8988T (cell line): ENCODE results near the gene RAB25.
"Not testable (repeated sequence)": the region's sequence is repeated elsewhere in the genome, so short reads cannot be mapped to it uniquely, and the experiment has no call there.

Experiments
- DNase-seq: peaks from one replicate; pipeline ENCODE4 v3.0.0; 2011

The RAB25 gene

GRCh38 chr1:156055281-156056048 is 5.5 kb upstream of the RAB25 start:
- DNase-seq, result no peak

DNA sequence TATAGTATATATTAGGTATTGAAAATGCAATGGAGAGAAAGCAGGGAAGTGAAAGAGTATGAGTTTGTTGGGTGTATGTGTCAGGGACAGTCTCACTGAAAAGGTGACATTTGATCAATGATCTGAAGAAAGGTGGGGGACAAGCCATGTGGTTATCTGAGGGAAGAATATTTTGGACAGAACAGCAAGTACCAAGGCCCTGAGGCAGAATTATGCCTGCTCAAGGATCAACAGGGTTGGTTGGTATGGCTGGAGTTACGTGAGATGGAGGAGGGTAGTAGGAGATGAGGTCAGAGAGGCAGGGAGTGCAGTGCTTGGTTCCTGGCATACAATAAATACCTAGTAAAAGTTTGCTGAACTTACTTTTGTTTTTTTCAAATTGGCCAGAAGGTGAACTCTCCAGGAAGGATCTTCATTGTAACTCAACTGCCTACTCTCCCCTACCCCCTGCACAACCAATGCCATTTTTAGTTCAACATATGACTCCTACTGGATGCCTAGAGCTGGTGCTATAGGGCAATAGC is 4.6 kb upstream of the RAB25 start:
- no peak for DNase-seq

GRCh38 chr1:156062189-156062588 is 1.2 kb downstream of the RAB25 start:
- no peak for DNase-seq

- no peak for DNase-seq
These were observed 3.0 kb downstream of the RAB25 start for GRCh38 chr1:156063997-156064285.

DNA sequence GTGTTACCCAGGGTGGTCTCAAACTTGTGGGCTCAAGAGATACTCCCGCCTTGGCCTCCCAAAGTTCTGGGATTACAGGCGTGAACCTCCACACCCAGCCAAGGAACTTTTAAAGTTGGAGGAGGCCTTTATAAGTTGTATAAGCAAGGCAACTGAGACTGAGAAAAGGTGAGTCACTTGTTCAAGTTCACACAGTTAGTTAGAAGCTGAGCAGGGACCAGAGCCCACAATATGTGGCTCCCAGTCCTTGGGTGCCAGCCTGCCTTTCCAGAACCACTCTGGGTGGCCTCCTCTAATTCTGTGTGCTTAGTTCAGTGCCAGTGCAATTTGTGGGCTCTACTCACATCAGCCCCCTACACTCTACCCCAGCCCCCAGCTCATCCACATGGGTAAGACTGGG is 3.7 kb downstream of the RAB25 start:
- no peak for DNase-seq

GRCh38 chr1:156065212-156065611 is 4.3 kb downstream of the RAB25 start:
- DNase-seq, result no peak

GRCh38 chr1:156065871-156066270 is 4.9 kb downstream of the RAB25 start:
- no peak for DNase-seq

DNA sequence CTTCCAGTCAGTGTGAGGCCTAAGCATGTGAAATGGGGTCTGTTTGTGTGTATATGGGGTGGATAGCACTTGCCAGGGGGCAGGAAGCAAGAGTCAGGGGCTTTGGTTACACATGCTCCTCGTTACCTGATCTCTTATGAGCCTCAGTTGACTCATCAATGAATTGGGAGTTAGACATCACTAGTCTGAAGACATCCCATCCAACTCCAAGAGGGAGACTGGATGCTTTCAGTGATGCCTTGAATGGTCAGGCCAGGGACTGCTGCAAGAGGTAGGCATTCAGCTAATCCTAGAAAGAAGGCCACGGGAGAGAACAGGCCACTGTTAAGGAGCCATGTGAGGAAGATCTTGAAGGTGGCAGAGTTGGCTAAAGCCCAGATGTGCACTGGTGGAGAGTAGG is 6.3 kb downstream of the RAB25 start:
- no peak for DNase-seq

DNA sequence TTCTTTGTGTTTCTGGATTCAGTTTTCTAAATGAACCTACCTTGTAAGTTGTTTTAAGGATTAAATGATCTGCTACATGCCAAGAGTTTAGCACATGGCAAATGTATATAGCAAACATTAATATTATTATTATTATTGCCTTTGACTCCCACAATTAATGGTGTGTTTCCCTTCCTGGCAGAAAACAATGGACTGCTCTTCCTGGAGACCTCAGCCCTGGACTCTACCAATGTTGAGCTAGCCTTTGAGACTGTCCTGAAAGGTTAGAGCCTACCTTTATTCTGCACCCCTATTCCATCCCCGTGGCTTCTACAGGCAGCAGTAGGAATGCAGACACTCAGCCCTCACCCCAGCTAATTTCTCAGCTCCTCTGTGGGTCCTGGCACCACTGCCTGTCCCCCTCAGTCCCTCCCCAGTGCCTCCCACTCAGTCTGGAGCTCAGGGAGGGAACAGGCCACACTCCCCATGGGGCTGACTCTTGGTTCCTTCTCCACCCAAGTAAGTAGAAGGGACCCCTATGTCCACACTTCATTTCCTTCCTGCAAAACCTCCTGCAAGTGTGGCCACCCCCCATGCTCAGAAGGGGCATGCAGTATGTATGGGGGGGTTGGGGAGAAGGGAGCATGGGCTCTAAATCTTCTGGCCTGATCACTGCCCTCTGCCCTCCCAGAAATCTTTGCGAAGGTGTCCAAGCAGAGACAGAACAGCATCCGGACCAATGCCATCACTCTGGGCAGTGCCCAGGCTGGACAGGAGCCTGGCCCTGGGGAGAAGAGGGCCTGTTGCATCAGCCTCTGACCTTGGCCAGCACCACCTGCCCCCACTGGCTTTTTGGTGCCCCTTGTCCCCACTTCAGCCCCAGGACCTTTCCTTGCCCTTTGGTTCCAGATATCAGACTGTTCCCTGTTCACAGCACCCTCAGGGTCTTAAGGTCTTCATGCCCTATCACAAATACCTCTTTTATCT is 8.8 kb downstream of the RAB25 start:
- DNase-seq, result no peak

DNA sequence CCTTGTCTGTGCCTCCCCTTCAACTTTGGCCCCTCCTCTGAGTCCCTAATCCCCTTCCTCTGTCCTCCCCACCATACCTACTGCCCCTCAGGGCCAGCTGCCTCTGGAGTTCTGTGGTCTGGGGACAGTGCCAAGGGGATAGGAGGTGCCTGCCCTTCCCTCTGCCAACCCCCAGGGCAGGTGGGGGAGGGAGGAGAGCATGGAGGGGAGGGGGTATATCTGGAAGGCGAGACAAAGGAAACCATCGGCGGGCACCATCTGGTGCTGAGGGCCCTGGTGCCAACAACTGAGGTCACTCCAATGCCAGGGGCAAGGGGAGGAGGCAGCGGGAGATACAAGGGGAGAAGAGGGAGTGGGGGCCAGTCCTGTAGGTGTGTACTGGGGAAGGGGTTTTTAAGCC is 9.6 kb downstream of the RAB25 start:
- no peak for DNase-seq

DNA sequence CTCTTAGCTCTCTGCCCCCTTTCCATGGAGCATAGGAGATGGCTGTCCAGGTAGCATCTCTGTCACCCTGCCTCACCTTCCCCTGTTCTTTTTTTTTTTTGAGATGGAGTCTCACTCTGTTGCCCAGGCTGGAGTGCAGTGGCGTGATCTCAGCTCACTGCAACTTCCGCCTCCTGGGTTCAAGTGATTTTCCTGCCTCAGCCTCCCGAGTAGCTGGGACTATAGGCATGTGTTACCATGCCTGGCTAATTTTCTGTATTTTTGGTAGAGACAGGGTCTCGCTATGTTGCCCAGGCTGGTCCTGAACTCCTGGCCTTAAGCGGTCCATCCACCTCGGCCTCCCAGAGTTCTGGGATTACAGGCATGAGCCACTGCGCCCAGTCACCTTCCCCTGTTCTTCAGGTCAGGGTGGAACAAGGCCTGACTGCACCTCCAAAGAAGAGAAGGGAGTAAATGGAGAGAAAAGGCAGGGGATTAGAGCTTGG is 10.4 kb downstream of the RAB25 start:
- not testable (repeated sequence) for DNase-seq

DNA sequence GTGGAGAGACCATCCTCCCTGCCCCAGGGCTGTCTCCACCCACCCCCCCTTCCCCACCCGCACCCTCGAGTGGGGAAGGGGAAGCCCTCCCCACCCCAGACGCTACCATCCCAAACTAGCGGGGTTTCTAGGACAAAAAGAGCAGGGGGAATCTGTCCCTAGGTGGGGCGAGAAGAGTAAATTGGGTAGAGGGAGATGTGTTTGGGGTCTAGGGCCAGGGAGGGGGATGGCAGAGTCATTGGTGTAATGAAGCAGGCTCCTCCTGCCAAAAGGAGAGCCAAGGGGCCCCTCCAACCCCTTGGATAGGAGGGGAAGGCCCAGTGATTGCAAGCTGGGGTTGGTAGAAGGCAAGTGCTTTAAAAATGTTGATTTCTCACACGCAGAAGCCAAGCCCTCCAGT is 11.3 kb downstream of the RAB25 start:
- DNase-seq, result no peak

GRCh38 chr1:156073110-156073687 is 12.2 kb downstream of the RAB25 start:
- no peak for DNase-seq

- DNase-seq, result no peak
These were observed 12.8 kb downstream of the RAB25 start for GRCh38 chr1:156073740-156074139.

DNA sequence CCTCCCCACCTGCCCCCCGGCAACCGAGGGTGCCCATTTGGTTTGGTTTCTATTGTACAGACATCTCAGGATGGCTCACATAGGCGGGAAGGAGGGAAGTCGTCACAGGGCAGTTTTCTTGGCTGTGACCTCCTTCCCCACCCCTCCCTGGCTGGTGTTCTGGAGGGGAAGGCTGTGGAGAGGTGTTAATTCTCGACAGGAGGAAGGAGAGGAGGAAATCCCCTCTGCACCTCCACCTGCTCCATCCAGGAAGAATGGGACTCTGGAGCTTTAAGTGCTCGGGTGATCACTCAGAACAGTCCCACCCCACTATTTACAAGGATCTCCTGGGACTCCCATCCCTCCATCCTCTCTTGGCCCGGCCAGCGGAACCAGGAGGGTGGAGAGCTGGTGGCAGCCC is 13.7 kb downstream of the RAB25 start:
- DNase-seq, result no peak

DNA sequence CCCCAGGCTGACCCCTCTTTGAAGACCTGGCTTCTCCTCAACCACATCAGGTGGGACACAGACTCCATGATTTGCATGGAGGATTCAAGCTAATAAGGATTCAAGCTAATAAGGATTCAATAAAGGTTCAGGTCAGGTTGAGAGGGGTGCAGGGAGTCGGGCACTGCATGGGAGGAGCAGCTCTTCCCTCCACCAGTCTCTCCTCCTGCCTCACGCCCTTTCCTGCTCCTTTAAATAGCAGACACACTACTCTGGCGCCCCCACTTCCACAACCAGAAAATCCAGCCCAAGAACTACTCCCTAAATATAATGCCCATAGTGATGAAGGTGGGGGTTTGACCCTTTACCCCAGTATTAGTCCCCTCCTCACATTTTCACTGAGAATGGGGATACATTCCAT is 14.2 kb downstream of the RAB25 start:
- no peak for DNase-seq

DNA sequence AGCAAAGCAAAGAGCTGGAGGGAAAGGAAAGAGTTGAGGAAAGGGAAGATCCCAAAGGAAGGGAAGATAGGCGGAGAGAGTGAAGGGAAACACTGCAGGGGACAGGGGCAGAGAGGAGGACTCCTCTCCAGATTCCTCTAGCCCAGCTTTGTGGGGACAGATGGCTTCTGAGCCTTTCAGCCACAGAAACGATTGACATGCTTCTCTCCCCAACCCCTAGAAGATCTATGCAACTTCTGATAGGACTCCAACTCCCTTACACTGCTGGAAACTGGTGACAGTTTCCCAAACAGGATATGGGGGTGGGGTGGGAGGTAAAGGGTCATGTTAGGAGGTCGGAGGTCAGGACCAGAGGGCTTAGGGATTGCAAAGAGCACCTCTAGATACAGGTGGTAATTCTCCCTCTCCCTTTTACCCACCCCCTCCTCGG is 14.8 kb downstream of the RAB25 start:
- no peak for DNase-seq

DNA sequence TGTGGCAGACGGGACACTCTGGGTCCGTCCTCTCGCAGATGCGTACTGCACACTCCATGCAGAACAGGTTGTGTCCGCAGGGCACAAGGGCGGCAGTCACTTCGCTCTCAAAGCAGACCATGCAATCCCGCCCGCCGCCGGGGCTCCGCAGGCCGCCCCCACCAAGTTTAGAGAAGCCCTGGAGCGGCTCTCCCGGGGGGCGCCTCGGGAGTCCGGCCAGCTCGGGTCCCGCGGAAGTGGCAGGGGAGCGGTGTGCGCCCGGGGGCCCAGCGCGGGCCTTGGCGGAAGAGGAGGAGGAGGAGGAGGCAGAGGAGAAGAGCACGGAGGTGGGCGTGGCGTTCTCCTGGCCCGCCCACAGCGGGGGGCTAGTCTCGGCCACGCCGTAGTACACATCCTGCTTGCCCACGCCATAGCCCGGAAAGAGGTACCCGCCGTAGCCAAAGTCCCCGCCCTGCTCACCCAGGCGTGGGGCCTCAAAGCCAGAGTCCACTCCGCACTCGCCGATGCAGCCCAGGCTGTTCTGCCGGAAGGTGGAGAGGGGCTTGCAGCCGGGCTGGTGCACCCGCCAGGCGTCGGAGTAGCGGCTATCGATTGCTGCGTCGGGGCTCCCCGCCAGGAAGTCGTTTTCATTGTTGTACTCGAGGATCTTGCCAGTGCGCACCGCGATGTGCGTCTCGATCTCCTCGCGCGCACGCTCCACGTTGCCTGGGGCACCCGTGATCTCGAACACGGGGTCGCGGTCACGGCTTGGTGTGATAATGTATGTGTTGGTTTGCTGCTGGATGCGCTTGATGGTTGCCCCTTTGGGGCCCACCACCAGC is 15.9 kb downstream of the RAB25 start:
- DNase-seq, result no peak

- DNase-seq, result no peak
These were observed 16.4 kb downstream of the RAB25 start for GRCh38 chr1:156077430-156077760.

- no peak for DNase-seq
These were observed 17.8 kb downstream of the RAB25 start for GRCh38 chr1:156078728-156079127.

GRCh38 chr1:156079762-156080161 is 18.8 kb downstream of the RAB25 start:
- no peak for DNase-seq

- no peak for DNase-seq
These were observed 19.4 kb downstream of the RAB25 start for GRCh38 chr1:156080241-156080862.
